Measurements from ENCODE around the gene MRS2. TPM values are rescaled to one million over a fixed set of nuclear protein-coding genes. Genes with fewer than 3 reads are reported as not detected.
"Not testable (repeated sequence)": the region's sequence is repeated elsewhere in the genome, so short reads cannot be mapped to it uniquely, and the experiment has no call there.

The MRS2 gene
- total RNA-seq, 6 experiments from 2014 or later: 11.1 to 16.4 (median 13.1) TPM

- DNase-seq: no peak
- intact Hi-C loops (cut with DNase I): no loop called here
- H3K9me3 ChIP-seq: no peaks in the 10 kb centered on the region
- ATAC-seq: no peak
- H3K4me1 ChIP-seq: peaks cover 0 to 14% (median 5%) of the 10 kb centered on the region in 4 donors
- WGBS (ENCODE audit: insufficient coverage, low coverage, low lambda C conversion rate, missing lambda C conversion rate): 75% methylated on average over 5 of the region's 5 CpGs
- H3K27ac ChIP-seq: no peak overlapping the region
- no peaks in the 10 kb centered on the region for H3K27me3 ChIP-seq
- H3K36me3 ChIP-seq: peaks cover 0 to 24% (median 8%) of the 10 kb centered on the region in 4 donors
- TF ChIP-seq POLR2A (IDR thresholded peaks at IDR 0.05): no peak
- TF ChIP-seq CTCF (IDR thresholded peaks at IDR 0.05): no peak
- H3K4me3 ChIP-seq: no peak overlapping the region
Observed at GRCh38 chr6:24405262-24405661, 2.5 kb downstream of the MRS2 start.

- ATAC-seq: no peak
- TF ChIP-seq POLR2A (IDR thresholded peaks at IDR 0.05) (no peak), CTCF (IDR thresholded peaks at IDR 0.05) (no peak)
- peaks cover 0 to 44% (median 9%) of the 10 kb centered on the region in 4 donors for H3K36me3 ChIP-seq
Observed at GRCh38 chr6:24408719-24409410, 6.1 kb downstream of the MRS2 start.

GRCh38 chr6:24410622-24411021 is 7.9 kb downstream of the MRS2 start:
- no peak for DNase-seq
- Histone ChIP-seq H3K4me1 (no peaks in the 10 kb centered on the region), H3K9me3 (no peaks in the 10 kb centered on the region), H3K27me3 (no peaks in the 10 kb centered on the region), H3K36me3 (peaks cover 0 to 55% (median 9%) of the 10 kb centered on the region in 4 donors), H3K4me3 (no peak overlapping the region), H3K27ac (no peak overlapping the region)
- no peak for ATAC-seq
- no peak for TF ChIP-seq CTCF (IDR thresholded peaks at IDR 0.05)
- TF ChIP-seq POLR2A (IDR thresholded peaks at IDR 0.05): no peak
- intact Hi-C loops (cut with DNase I): no loop called here
- 83% methylated on average over 1 of the region's 3 CpGs for WGBS (ENCODE audit: insufficient coverage, low coverage, low lambda C conversion rate, missing lambda C conversion rate)

More at GRCh38 chr6:24408719-24409410, 6.1 kb downstream of the MRS2 start:
- H3K4me3 ChIP-seq: no peak overlapping the region
- WGBS (ENCODE audit: insufficient coverage, low coverage, low lambda C conversion rate, missing lambda C conversion rate): 93% methylated on average over 2 of the region's 2 CpGs
- no peaks in the 10 kb centered on the region for H3K9me3 ChIP-seq
- peaks cover 0 to 12% (median 4%) of the 10 kb centered on the region in 4 donors for H3K4me1 ChIP-seq
- H3K27ac ChIP-seq: no peak overlapping the region
- intact Hi-C loops (cut with DNase I): no loop called here
- H3K27me3 ChIP-seq: no peaks in the 10 kb centered on the region
- no peak for DNase-seq

- intact Hi-C loops (cut with DNase I): no loop called here
- no peak for ATAC-seq
- 91% methylated on average over 4 of the region's 4 CpGs for WGBS (ENCODE audit: insufficient coverage, low coverage, low lambda C conversion rate, missing lambda C conversion rate)
- H3K9me3 ChIP-seq: no peaks in the 10 kb centered on the region
- H3K36me3 ChIP-seq: peaks cover 0 to 69% (median 15%) of the 10 kb centered on the region in 4 donors
- no peaks in the 10 kb centered on the region for H3K4me1 ChIP-seq
- no peaks in the 10 kb centered on the region for H3K27me3 ChIP-seq
- no peak for DNase-seq
- H3K4me3 ChIP-seq: no peak overlapping the region
- TF ChIP-seq CTCF (IDR thresholded peaks at IDR 0.05) (no peak), POLR2A (IDR thresholded peaks at IDR 0.05) (no peak)
- no peak overlapping the region for H3K27ac ChIP-seq
Observed at GRCh38 chr6:24412294-24412693, 9.6 kb downstream of the MRS2 start.

GRCh38 chr6:24414531-24414930 is 11.8 kb downstream of the MRS2 start:
- peaks cover 0 to 74% (median 20%) of the 10 kb centered on the region in 4 donors for H3K36me3 ChIP-seq
- H3K27me3 ChIP-seq; intact Hi-C loops (cut with DNase I); H3K9me3 ChIP-seq; ATAC-seq; H3K4me3 ChIP-seq; H3K4me1 ChIP-seq; H3K27ac ChIP-seq; DNase-seq: not testable (repeated sequence)
- WGBS (ENCODE audit: insufficient coverage, low coverage, low lambda C conversion rate, missing lambda C conversion rate): 99% methylated on average over 14 of the region's 15 CpGs

All from right lobe of liver (tissue), 6 donors.